Tibial artery (tissue), 4 donors: ENCODE data around the gene TENM3.
A peak's percentile ranks its signal among the peaks of the same experiment; 100 is the strongest.

Source experiments
- DNase-seq, 2 donors: peaks; one replicate each; pipeline ENCODE4 v3.0.0-alpha.2; 2019
- H3K27ac ChIP-seq, 2 donors: fragments of 200-600 bp; sonication (generic) in 1 of 2; 1 replicate in 1 of 2; 2 replicates in 1 of 2; pipeline ENCODE4 v1.5.1; 2018 to 2019; ENCODE audit warnings: mild to moderate bottlenecking in 1 of 2
- H3K27me3 ChIP-seq, 2 donors: fragments of 200-600 bp; sonication (generic) in 1 of 2; one replicate each; pipeline versions ENCODE4 v1.5.1 to v1.6.0; 2016 to 2019
- H3K36me3 ChIP-seq, 3 donors: fragments of 200-600 bp; sonication (generic) in 2 of 3; one replicate each; pipeline ENCODE4 v1.5.1; 2016 to 2019; ENCODE audit warnings: mild to moderate bottlenecking in 2 of 3
- H3K4me1 ChIP-seq, 4 donors: fragments of 200-600 bp; sonication (generic) in 2 of 4; 1 replicate in 3 of 4; 2 replicates in 1 of 4; pipeline ENCODE4 v1.5.1; 2016 to 2019
- H3K4me3 ChIP-seq, 2 donors: fragments of 200-600 bp; sonication (generic) in 1 of 2; 1 replicate in 1 of 2; 2 replicates in 1 of 2; pipeline ENCODE4 v1.5.1; 2018 to 2019; ENCODE audit warnings: mild to moderate bottlenecking in 2 of 2
- H3K9me3 ChIP-seq, 3 donors: fragments of 200-600 bp; sonication (generic) in 1 of 3; one replicate each; pipeline ENCODE4 v1.5.1; 2016 to 2019
- CTCF ChIP-seq, 2 experiments: fragments of 200-600 bp in 1 of 2; fragments of 450-650 bp in 1 of 2; IDR thresholded peaks; one replicate each; pipeline ENCODE4 v1.5.1; 2017 to 2019; ENCODE audit warnings: antibody characterized with exemption in 2 of 2, mild to moderate bottlenecking in 1 of 2, moderate library complexity in 1 of 2
- intact Hi-C: fragments of 100-400 bp; cut with DNase I; formaldehyde crosslinking; loops from one replicate; pipeline ENCODE4 v1.15.0; 2023; ENCODE audit warnings: low total_unique reads

The TENM3 gene

GRCh38 chr4:182818926-182819730 is 575.9 kb downstream of the TENM3 start:
- H3K9me3 ChIP-seq, result no peaks in the 10 kb centered on the region
- H3K27me3 ChIP-seq, result no peaks in the 10 kb centered on the region
- H3K27ac ChIP-seq, result no peak overlapping the region
- no peaks in the 10 kb centered on the region for H3K36me3 ChIP-seq
- H3K4me3 ChIP-seq, result no peak overlapping the region
- TF ChIP-seq CTCF (IDR thresholded peaks at IDR 0.05), result no peak
- H3K4me1 ChIP-seq, result no peaks in the 10 kb centered on the region
- intact Hi-C loops, result no loop called here
- DNase-seq, result no peak

- DNase-seq, result no peak
- no peaks in the 10 kb centered on the region for H3K4me1 ChIP-seq
- H3K36me3 ChIP-seq, result no peaks in the 10 kb centered on the region
- no peak for TF ChIP-seq CTCF (IDR thresholded peaks at IDR 0.05)
- no peak overlapping the region for H3K27ac ChIP-seq
- no peaks in the 10 kb centered on the region for H3K27me3 ChIP-seq
- intact Hi-C loops, result no loop called here
- no peaks in the 10 kb centered on the region for H3K9me3 ChIP-seq
- no peak overlapping the region for H3K4me3 ChIP-seq
Measured at GRCh38 chr4:182819751-182820150, 576.5 kb downstream of the TENM3 start.

GRCh38 chr4:182822554-182822953 is 579.4 kb downstream of the TENM3 start:
- H3K4me3 ChIP-seq, result no peak overlapping the region
- H3K9me3 ChIP-seq, result no peaks in the 10 kb centered on the region
- H3K36me3 ChIP-seq, result no peaks in the 10 kb centered on the region
- no peaks in the 10 kb centered on the region for H3K27me3 ChIP-seq
- intact Hi-C loops, result no loop called here
- no peak overlapping the region for H3K27ac ChIP-seq
- no peak for TF ChIP-seq CTCF (IDR thresholded peaks at IDR 0.05)
- no peaks in the 10 kb centered on the region for H3K4me1 ChIP-seq
- DNase-seq, result peak in 1 of 2 donors; percentile 40

- Histone ChIP-seq H3K4me1 (no peaks in the 10 kb centered on the region), H3K27ac (no peak overlapping the region), H3K27me3 (no peaks in the 10 kb centered on the region), H3K4me3 (no peak overlapping the region), H3K36me3 (no peaks in the 10 kb centered on the region), H3K9me3 (no peaks in the 10 kb centered on the region)
- TF ChIP-seq CTCF (IDR thresholded peaks at IDR 0.05), result no peak
- intact Hi-C loops, result no loop called here
- no peak for DNase-seq
Measured at GRCh38 chr4:182823576-182823975, 580.4 kb downstream of the TENM3 start.

- Histone ChIP-seq H3K27ac (no peak overlapping the region), H3K9me3 (no peaks in the 10 kb centered on the region), H3K27me3 (no peaks in the 10 kb centered on the region), H3K36me3 (no peaks in the 10 kb centered on the region), H3K4me1 (no peaks in the 10 kb centered on the region), H3K4me3 (no peak overlapping the region)
- peak in 1 of 2 donors; percentile 32 for DNase-seq
- no peak for TF ChIP-seq CTCF (IDR thresholded peaks at IDR 0.05)
- intact Hi-C loops, result no loop called here
Measured at GRCh38 chr4:182825003-182825402, 581.8 kb downstream of the TENM3 start.
